Mesothelial cell of epicardium (in vitro differentiated cells): ENCODE results near the gene IL20. TPM values are rescaled to one million over a fixed set of nuclear protein-coding genes. Genes with fewer than 3 reads are reported as not detected.
A peak's percentile ranks its signal among the peaks of the same experiment; 100 is the strongest.

Experiments used
- DNase-seq, 2 experiments: peaks; one replicate each; pipeline ENCODE4 v3.0.0; 2021; ENCODE audit warnings: low spot score in 2 of 2; ENCODE audit not compliant: unreplicated experiment in 2 of 2
- H3K27ac Mint-ChIP-seq: 2 replicates; pipeline ENCODE4 v1.8.0; 2021; ENCODE audit warnings: mixed read lengths
- H3K27me3 Mint-ChIP-seq: 2 replicates; pipeline ENCODE4 v1.8.0; 2021; ENCODE audit warnings: low read depth, mixed read lengths
- H3K36me3 Mint-ChIP-seq: 2 replicates; pipeline ENCODE4 v1.8.0; 2021; ENCODE audit warnings: mixed read lengths
- H3K4me1 Mint-ChIP-seq: 2 replicates; pipeline ENCODE4 v1.8.0; 2021; ENCODE audit warnings: mixed read lengths
- H3K4me3 Mint-ChIP-seq: 2 replicates; pipeline ENCODE4 v1.8.0; 2021; ENCODE audit warnings: mild to moderate bottlenecking, moderate library complexity, mixed read lengths
- H3K9me3 Mint-ChIP-seq: 2 replicates; pipeline ENCODE4 v1.8.0; 2021; ENCODE audit warnings: mixed read lengths
- CTCF ChIP-seq: fragments of 200-600 bp; sonication (generic); IDR thresholded peaks from one replicate; pipeline ENCODE4 v1.5.0; 2021; ENCODE audit warnings: antibody characterized with exemption; ENCODE audit not compliant: unreplicated experiment
- total RNA-seq: library from RNA; stranded (reverse); gene quantifications from 3 replicates; pipeline ENCODE4 v1.2.1, GENCODE V29; 2021

The IL20 gene
- total RNA-seq, 1 donor from 2014 or later: not detected

- peaks cover 4% of the 10 kb centered on the region for H3K4me1 Mint-ChIP-seq
- no peaks in the 10 kb centered on the region for H3K36me3 Mint-ChIP-seq
- no peak overlapping the region for H3K4me3 Mint-ChIP-seq
- no peak for DNase-seq
- peaks cover 5% of the 10 kb centered on the region for H3K27me3 Mint-ChIP-seq
- TF ChIP-seq CTCF: peak; percentile 58
- no peak overlapping the region for H3K27ac Mint-ChIP-seq
- H3K9me3 Mint-ChIP-seq: peaks cover 33% of the 10 kb centered on the region
Observed at GRCh38 chr1:206882555-206882954, 17.1 kb downstream of the IL20 start.

GRCh38 chr1:206883160-206883559 is 17.7 kb downstream of the IL20 start:
- TF ChIP-seq CTCF: no peak
- Mint-ChIP-seq H3K27me3 (peaks cover 5% of the 10 kb centered on the region), H3K4me1 (peaks cover 4% of the 10 kb centered on the region), H3K9me3 (peaks cover 29% of the 10 kb centered on the region), H3K27ac (no peak overlapping the region), H3K4me3 (no peak overlapping the region), H3K36me3 (no peaks in the 10 kb centered on the region)
- no peak for DNase-seq

GRCh38 chr1:206883876-206884275 is 18.5 kb downstream of the IL20 start:
- TF ChIP-seq CTCF: no peak
- Mint-ChIP-seq H3K4me1 (peaks cover 4% of the 10 kb centered on the region), H3K36me3 (no peaks in the 10 kb centered on the region), H3K9me3 (peaks cover 23% of the 10 kb centered on the region), H3K4me3 (no peak overlapping the region), H3K27me3 (peaks cover 9% of the 10 kb centered on the region), H3K27ac (no peak overlapping the region)
- no peak for DNase-seq

- no peak overlapping the region for H3K27ac Mint-ChIP-seq
- H3K4me3 Mint-ChIP-seq: no peak overlapping the region
- no peak for DNase-seq
- TF ChIP-seq CTCF: no peak
- H3K27me3 Mint-ChIP-seq: peaks cover 9% of the 10 kb centered on the region
- peaks cover 11% of the 10 kb centered on the region for H3K9me3 Mint-ChIP-seq
- no peaks in the 10 kb centered on the region for H3K36me3 Mint-ChIP-seq
- H3K4me1 Mint-ChIP-seq: peaks cover 4% of the 10 kb centered on the region
Observed at GRCh38 chr1:206885341-206886060, 20.1 kb downstream of the IL20 start.

GRCh38 chr1:206886831-206887230 is 21.4 kb downstream of the IL20 start:
- Mint-ChIP-seq H3K4me3 (no peak overlapping the region), H3K9me3 (peaks cover 9% of the 10 kb centered on the region), H3K36me3 (no peaks in the 10 kb centered on the region), H3K27ac (no peak overlapping the region), H3K27me3 (peaks cover 10% of the 10 kb centered on the region), H3K4me1 (peaks cover 4% of the 10 kb centered on the region)
- no peak for DNase-seq
- TF ChIP-seq CTCF: no peak
